MM.1S (cell line): Measurements from ENCODE around the gene TREX2.

Experiments
- DNase-seq: peaks from one replicate; pipeline ENCODE4 v3.0.0-alpha.2; 2015
- H2AFZ ChIP-seq: fragments of 300-600 bp; sonication (generic); 2 replicates; pipeline ENCODE4 v1.6.0; 2016; ENCODE audit warnings: antibody characterized with exemption, low read length
- H3F3A ChIP-seq: fragments of 300-600 bp; sonication (generic); 2 replicates; pipeline ENCODE4 v1.6.1; 2016; ENCODE audit warnings: mild to moderate bottlenecking, antibody characterized with exemption, low read length, moderate library complexity, mixed read lengths; ENCODE audit not compliant: insufficient read depth
- H3K27ac ChIP-seq: fragments of 300-600 bp; sonication (generic); 2 replicates; pipeline ENCODE4 v1.5.1; 2016; ENCODE audit warnings: mild to moderate bottlenecking, low read length
- H3K27me3 ChIP-seq: fragments of 300-600 bp; sonication (generic); replicated peaks from 2 replicates; pipeline ENCODE4 v1.6.0; 2016; ENCODE audit warnings: low read length; ENCODE audit not compliant: insufficient read depth
- H3K36me3 ChIP-seq: fragments of 300-600 bp; sonication (generic); replicated peaks from 2 replicates; pipeline ENCODE4 v1.6.1; 2016; ENCODE audit warnings: mild to moderate bottlenecking, low read length, mixed read lengths; ENCODE audit not compliant: insufficient read depth
- H3K4me1 ChIP-seq: fragments of 300-600 bp; sonication (generic); 2 replicates; pipeline ENCODE4 v1.6.1; 2016; ENCODE audit warnings: low read length, mixed read lengths
- H3K4me2 ChIP-seq: fragments of 300-600 bp; sonication (generic); 2 replicates; pipeline ENCODE4 v1.6.0; 2016; ENCODE audit warnings: low read depth, low read length
- H3K4me3 ChIP-seq: fragments of 300-600 bp; sonication (generic); 2 replicates; pipeline ENCODE4 v1.5.1; 2016; ENCODE audit warnings: low read length, mixed read lengths
- H3K79me2 ChIP-seq: fragments of 300-600 bp; sonication (generic); 2 replicates; pipeline ENCODE4 v1.6.1; 2016; ENCODE audit warnings: mixed run types, low read length, mixed read lengths
- H3K9ac ChIP-seq: fragments of 300-600 bp; sonication (generic); 2 replicates; pipeline ENCODE4 v1.6.1; 2016; ENCODE audit warnings: low read length, mixed read lengths
- H3K9me2 ChIP-seq: fragments of 300-600 bp; sonication (generic); replicated peaks from 2 replicates; pipeline ENCODE4 v1.6.1; 2016; ENCODE audit warnings: mild to moderate bottlenecking, low read length, mixed read lengths; ENCODE audit not compliant: insufficient read depth
- H3K9me3 ChIP-seq: fragments of 300-600 bp; sonication (generic); replicated peaks from 2 replicates; pipeline ENCODE4 v1.6.1; 2016; ENCODE audit warnings: mild to moderate bottlenecking, low read length, mixed read lengths; ENCODE audit not compliant: insufficient read depth
- H4K20me1 ChIP-seq: fragments of 300-600 bp; sonication (generic); 2 replicates; pipeline ENCODE4 v1.6.1; 2016; ENCODE audit warnings: mild to moderate bottlenecking, low read length, moderate library complexity, mixed read lengths; ENCODE audit not compliant: insufficient read depth
- CTCF ChIP-seq: fragments of 300-600 bp; sonication (generic); IDR thresholded peaks from 2 replicates; pipeline ENCODE4 v1.5.1; 2016; ENCODE audit warnings: antibody characterized with exemption, low read length, mixed read lengths
- EZH2 ChIP-seq: fragments of 300-600 bp; sonication (generic); optimal IDR thresholded peaks from 2 replicates; pipeline ENCODE3; 2017; ENCODE audit warnings: low read depth, mild to moderate bottlenecking, antibody characterized with exemption, low read length, mixed read lengths
- EZH2phosphoT487 ChIP-seq: fragments of 300-600 bp; sonication (generic); IDR thresholded peaks from 2 replicates; pipeline ENCODE4 v1.6.1; 2018; ENCODE audit warnings: antibody characterized with exemption, low read length

TREX2 gene

GRCh38 chrX:153410373-153410772, 35.5 kb downstream of the TREX2 start:
- DNase-seq: no peak
- H3K9me2 ChIP-seq: no peaks in the 10 kb centered on the region
- H3K27me3 ChIP-seq: peaks cover 19% of the 10 kb centered on the region; the same call in 1 of the 2 replicates
- H4K20me1 ChIP-seq: no peaks in the 10 kb centered on the region
- no peaks in the 10 kb centered on the region for H3F3A ChIP-seq
- H3K36me3 ChIP-seq: no peaks in the 10 kb centered on the region
- no peaks in the 10 kb centered on the region for H3K9me3 ChIP-seq
- H3K79me2 ChIP-seq: no peaks in the 10 kb centered on the region
- H3K9ac ChIP-seq: no peak overlapping the region
- H3K27ac ChIP-seq: no peak overlapping the region
- no peaks in the 10 kb centered on the region for H3K4me1 ChIP-seq
- H2AFZ ChIP-seq: no peak overlapping the region
- no peak overlapping the region for H3K4me3 ChIP-seq
- no peak for TF ChIP-seq EZH2phosphoT487
- TF ChIP-seq CTCF: no peak
- no peak for TF ChIP-seq EZH2
- no peak overlapping the region for H3K4me2 ChIP-seq

GRCh38 chrX:153409414-153410101, 36.3 kb downstream of the TREX2 start:
- H3K36me3 ChIP-seq: no peaks in the 10 kb centered on the region
- no peak overlapping the region for H3K27ac ChIP-seq
- no peak overlapping the region for H2AFZ ChIP-seq
- H3K4me2 ChIP-seq: no peak overlapping the region
- no peaks in the 10 kb centered on the region for H3K9me3 ChIP-seq
- no peaks in the 10 kb centered on the region for H3F3A ChIP-seq
- no peak overlapping the region for H3K4me3 ChIP-seq
- TF ChIP-seq EZH2phosphoT487 (no peak), CTCF (no peak)
- peaks cover 23% of the 10 kb centered on the region; the same call in 1 of the 2 replicates for H3K27me3 ChIP-seq
- H3K9me2 ChIP-seq: no peaks in the 10 kb centered on the region
- no peak overlapping the region for H3K9ac ChIP-seq
- H3K4me1 ChIP-seq: no peaks in the 10 kb centered on the region
- DNase-seq: no peak
- H4K20me1 ChIP-seq: no peaks in the 10 kb centered on the region
- H3K79me2 ChIP-seq: no peaks in the 10 kb centered on the region

- H3K9me2 ChIP-seq: no peaks in the 10 kb centered on the region
- H3K9ac ChIP-seq: no peak overlapping the region
- no peaks in the 10 kb centered on the region for H3K36me3 ChIP-seq
- H3K4me3 ChIP-seq: no peak overlapping the region
- no peak overlapping the region for H3K27ac ChIP-seq
- no peak for DNase-seq
- H3K9me3 ChIP-seq: no peaks in the 10 kb centered on the region
- no peaks in the 10 kb centered on the region for H3F3A ChIP-seq
- H3K4me2 ChIP-seq: no peak overlapping the region
- H4K20me1 ChIP-seq: no peaks in the 10 kb centered on the region
- no peaks in the 10 kb centered on the region for H3K4me1 ChIP-seq
- H2AFZ ChIP-seq: no peak overlapping the region
- no peaks in the 10 kb centered on the region for H3K79me2 ChIP-seq
- H3K27me3 ChIP-seq: peaks cover 24% of the 10 kb centered on the region; the same call in 1 of the 2 replicates
- TF ChIP-seq EZH2 (no peak), CTCF (no peak), EZH2phosphoT487 (no peak)
These were observed 36.9 kb downstream of the TREX2 start for GRCh38 chrX:153408871-153409351.
